WTC11 (cell line): ENCODE data around the gene ADCK2. TPM values are rescaled to one million over a fixed set of nuclear protein-coding genes. Genes with fewer than 3 reads are reported as not detected.

Source experiments
- ATAC-seq: fragments of 200-7000 bp; cut with Tn5 transposase; 2 replicates; pipeline ENCODE4 v1.10.0; 2021; ENCODE audit warnings: mild to moderate bottlenecking, moderate library complexity
- CTCF ChIA-PET: fragments of 300-600 bp; sonication (Branson Sonifier 250); formaldehyde crosslinking; loops from one replicate; lab custom pipeline; 2021; ENCODE audit warnings: antibody characterized with exemption; lab: Charles Lee
- POLR2A ChIA-PET: fragments of 350-600 bp; sonication (Branson Sonifier 250); formaldehyde crosslinking; loops from one replicate; lab custom pipeline; 2021; ENCODE audit warnings: antibody characterized with exemption; lab: Charles Lee
- DNase-seq: peaks from one replicate; pipeline ENCODE4 v3.0.0; 2021; ENCODE audit warnings: low spot score
- H3K27ac Mint-ChIP-seq: 2 replicates; pipeline ENCODE4 v1.8.0; 2021; ENCODE audit warnings: mixed read lengths
- H3K27me3 Mint-ChIP-seq: 2 replicates; pipeline ENCODE4 v1.8.0; 2021; ENCODE audit warnings: low read depth, mild to moderate bottlenecking, moderate library complexity, mixed read lengths
- H3K36me3 Mint-ChIP-seq: 2 replicates; pipeline ENCODE4 v1.8.0; 2021; ENCODE audit warnings: mixed read lengths
- H3K4me1 Mint-ChIP-seq: 2 replicates; pipeline ENCODE4 v1.8.0; 2022; ENCODE audit warnings: mixed read lengths
- H3K4me3 Mint-ChIP-seq: 2 replicates; pipeline ENCODE4 v1.8.0; 2021; ENCODE audit warnings: mild to moderate bottlenecking, moderate library complexity, mixed read lengths
- H3K9me3 Mint-ChIP-seq: 2 replicates; pipeline ENCODE4 v1.8.0; 2021; ENCODE audit warnings: mixed read lengths
- ATF3 ChIP-seq: sonication (generic); formaldehyde crosslinking; conservative IDR thresholded peaks from 2 replicates; pipeline ENCODE4 v1.8.1; 2022; ENCODE audit warnings: mild to moderate bottlenecking, missing genetic modification reagents
- ATF6 ChIP-seq: sonication (generic); formaldehyde crosslinking; IDR thresholded peaks from 2 replicates; pipeline ENCODE4 v1.8.1; 2023; ENCODE audit warnings: mild to moderate bottlenecking, missing genetic modification reagents
- CBFB ChIP-seq: sonication (generic); formaldehyde crosslinking; IDR thresholded peaks from 2 replicates; pipeline ENCODE4 v1.8.1; 2022; ENCODE audit warnings: mild to moderate bottlenecking, low read depth, missing genetic modification reagents
- ERG ChIP-seq: fragments of 250-450 bp; sonication (Bioruptor Pico); IDR thresholded peaks from 2 replicates; pipeline ENCODE4 v1.8.0; 2021; ENCODE audit warnings: mild to moderate bottlenecking
- ESRRA ChIP-seq: sonication (generic); formaldehyde crosslinking; IDR thresholded peaks from 2 replicates; pipeline ENCODE4 v1.8.1; 2022; ENCODE audit warnings: mild to moderate bottlenecking, missing genetic modification reagents, borderline replicate concordance
- FOXJ3 ChIP-seq: sonication (generic); formaldehyde crosslinking; IDR thresholded peaks from 2 replicates; pipeline ENCODE4 v1.9.0; 2021; ENCODE audit warnings: missing genetic modification reagents, mild to moderate bottlenecking, borderline replicate concordance
- GRHL2 ChIP-seq: fragments of 250-450 bp; sonication (Bioruptor Pico); IDR thresholded peaks from 2 replicates; pipeline ENCODE4 v1.8.0; 2022; ENCODE audit warnings: mild to moderate bottlenecking, moderate library complexity; ENCODE audit not compliant: insufficient replicate concordance, severe bottlenecking
- HMGA2 ChIP-seq: fragments of 250-450 bp; sonication (Bioruptor Pico); IDR thresholded peaks from 2 replicates; pipeline ENCODE4 v1.4.0; 2021; ENCODE audit warnings: mild to moderate bottlenecking, moderate library complexity
- JUN ChIP-seq: sonication (generic); formaldehyde crosslinking; IDR thresholded peaks from 2 replicates; pipeline ENCODE4 v1.8.0; 2023; ENCODE audit warnings: mild to moderate bottlenecking, missing genetic modification reagents
- KAT7 ChIP-seq: sonication (generic); formaldehyde crosslinking; IDR thresholded peaks from 2 replicates; pipeline ENCODE4 v1.8.1; 2023; ENCODE audit warnings: missing genetic modification reagents, mild to moderate bottlenecking, borderline replicate concordance
- NR2C2 ChIP-seq: sonication (generic); formaldehyde crosslinking; IDR thresholded peaks from 2 replicates; pipeline ENCODE4 v1.8.0; 2022; ENCODE audit warnings: mild to moderate bottlenecking, missing genetic modification reagents
- PRDM15 ChIP-seq: sonication (generic); formaldehyde crosslinking; IDR thresholded peaks from 2 replicates; pipeline ENCODE4 v1.8.0; 2022; ENCODE audit warnings: missing genetic modification reagents
- RELA ChIP-seq: sonication (generic); formaldehyde crosslinking; IDR thresholded peaks from 2 replicates; pipeline ENCODE4 v1.8.1; 2022; ENCODE audit warnings: missing genetic modification reagents, mild to moderate bottlenecking, borderline replicate concordance
- RORB ChIP-seq: fragments of 250-450 bp; sonication (Bioruptor Pico); IDR thresholded peaks from 2 replicates; pipeline ENCODE4 v1.9.0; 2021; ENCODE audit warnings: mild to moderate bottlenecking
- SMAD3 ChIP-seq: sonication (generic); formaldehyde crosslinking; IDR thresholded peaks from 2 replicates; pipeline ENCODE4 v1.8.0; 2022; ENCODE audit warnings: missing genetic modification reagents, mild to moderate bottlenecking, borderline replicate concordance
- SOX15 ChIP-seq: fragments of 250-450 bp; sonication (Bioruptor Pico); IDR thresholded peaks from 2 replicates; pipeline ENCODE4 v1.9.0; 2021; ENCODE audit warnings: mild to moderate bottlenecking
- USF1 ChIP-seq: sonication (generic); formaldehyde crosslinking; IDR thresholded peaks from 2 replicates; pipeline ENCODE4 v1.8.0; 2022; ENCODE audit warnings: mild to moderate bottlenecking, missing genetic modification reagents
- ZBTB43 ChIP-seq: sonication (generic); formaldehyde crosslinking; IDR thresholded peaks from 2 replicates; pipeline ENCODE4 v1.8.1; 2023; ENCODE audit warnings: mild to moderate bottlenecking, missing genetic modification reagents
- ZNF121 ChIP-seq: sonication (generic); formaldehyde crosslinking; IDR thresholded peaks from 2 replicates; pipeline ENCODE4 v1.8.0; 2023; ENCODE audit warnings: missing genetic modification reagents
- ZNF396 ChIP-seq: fragments of 250-450 bp; sonication (Bioruptor Pico); IDR thresholded peaks from 2 replicates; pipeline ENCODE4 v1.8.0; 2021; ENCODE audit warnings: mild to moderate bottlenecking, moderate library complexity, borderline replicate concordance
- ZNF416 ChIP-seq: fragments of 250-450 bp; sonication (Bioruptor Pico); IDR thresholded peaks from 2 replicates; pipeline ENCODE4 v1.9.0; 2021; ENCODE audit warnings: mild to moderate bottlenecking, inconsistent platforms
- ZNF423 ChIP-seq: fragments of 250-450 bp; sonication (Bioruptor Pico); IDR thresholded peaks from 2 replicates; pipeline ENCODE4 v2.1.2; 2022; ENCODE audit warnings: mild to moderate bottlenecking, moderate library complexity
- total RNA-seq: library from RNA; stranded (reverse); gene quantifications from 3 replicates; pipeline ENCODE4 v1.2.3, GENCODE V29; 2021
- TF ChIP-seq, protein P1 (sequence below): sonication (generic); formaldehyde crosslinking; IDR thresholded peaks from 2 replicates; pipeline ENCODE4 v1.8.0; 2022; ENCODE audit warnings: mild to moderate bottlenecking, missing genetic modification reagents
- TF ChIP-seq, protein P2 (sequence below): sonication (generic); formaldehyde crosslinking; conservative IDR thresholded peaks from 2 replicates; pipeline ENCODE4 v1.8.1; 2023; ENCODE audit warnings: mild to moderate bottlenecking, low read depth, missing genetic modification reagents, moderate library complexity

The ADCK2 gene
- total RNA-seq, 1 experiment from 2014 or later: 12.7 TPM

DNA sequence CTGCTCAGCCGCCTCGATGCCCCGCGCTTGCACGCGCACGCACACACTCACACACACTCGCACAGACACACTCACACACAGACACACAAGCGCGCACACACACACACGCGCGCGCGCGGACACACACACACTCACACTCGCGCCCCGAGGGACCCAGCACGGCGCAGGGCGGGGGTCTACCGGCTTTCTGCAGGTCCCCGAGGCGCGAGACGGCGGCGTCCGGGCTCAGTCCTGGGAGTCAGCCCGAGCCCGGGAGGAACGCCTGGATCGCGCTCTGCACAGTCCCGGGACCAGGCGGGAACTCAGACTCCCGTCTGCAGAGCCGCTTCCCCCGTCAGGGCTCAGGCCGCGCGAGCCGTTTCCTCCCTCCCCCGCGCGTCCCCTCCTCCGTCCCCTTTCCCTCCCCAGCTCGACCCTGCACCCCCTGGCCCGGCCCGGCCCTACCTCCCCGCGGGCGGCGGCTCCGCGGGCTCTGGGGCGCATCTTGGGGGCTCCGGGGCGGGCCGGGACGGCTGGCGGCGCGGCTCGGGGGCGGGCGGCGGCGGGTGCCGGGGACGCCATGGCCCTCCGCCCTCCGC lies 32.6 kb upstream of the ADCK2 start:
- Mint-ChIP-seq H3K4me3 (peak overlapping the region; percentile 97), H3K27me3 (peaks cover 41% of the 10 kb centered on the region), H3K9me3 (no peaks in the 10 kb centered on the region), H3K4me1 (peaks cover 47% of the 10 kb centered on the region), H3K27ac (peak overlapping the region; percentile 48; the same call in 1 of the 2 replicates), H3K36me3 (no peaks in the 10 kb centered on the region)
- ChIA-PET POLR2A (interaction anchor here (0.6 to 1.1 kb wide), 3 partner anchors 98 to 175 kb away, joined by 4 to 7 read pairs (median 5); no protein-coding TSS in a partner anchor), CTCF (interaction anchor here (0.8 to 2.0 kb wide), 10 partner anchors 13 to 243 kb away, joined by 3 to 13 read pairs (median 4); no protein-coding TSS in a partner anchor)
- DNase-seq (peak; percentile 65), ATAC-seq (peak; percentile 42)
- TF ChIP-seq NR2C2 (CRISPR knock-in tag) (no peak), GRHL2 (CRISPR knock-in tag) (no peak), HMGA2 (CRISPR knock-in tag) (no peak), ESRRA (CRISPR knock-in tag) (no peak), FOXJ3 (CRISPR knock-in tag) (no peak), ZBTB43 (peak; percentile 96), PRDM15 (CRISPR knock-in tag) (no peak), KAT7 (CRISPR knock-in tag) (0 out of 2 replicates have a peak, but pooled peaks have one; percentile 11), USF1 (CRISPR knock-in tag) (0 out of 2 replicates have a peak, but pooled peaks have one; percentile 26), RELA (CRISPR knock-in tag) (no peak), ATF3 (CRISPR knock-in tag) (no peak), CBFB (CRISPR knock-in tag) (no peak), JUN (CRISPR knock-in tag) (no peak), ZNF121 (CRISPR knock-in tag) (no peak), SOX15 (CRISPR knock-in tag) (no peak), ZNF396 (CRISPR knock-in tag) (no peak), RORB (CRISPR knock-in tag) (no peak), SMAD3 (CRISPR knock-in tag) (no peak), ZNF423 (CRISPR knock-in tag) (no peak), ZNF416 (CRISPR knock-in tag) (no peak), ATF6 (CRISPR knock-in tag) (no peak), ERG (CRISPR knock-in tag) (no peak)
- TF ChIP-seq, protein P1, sequence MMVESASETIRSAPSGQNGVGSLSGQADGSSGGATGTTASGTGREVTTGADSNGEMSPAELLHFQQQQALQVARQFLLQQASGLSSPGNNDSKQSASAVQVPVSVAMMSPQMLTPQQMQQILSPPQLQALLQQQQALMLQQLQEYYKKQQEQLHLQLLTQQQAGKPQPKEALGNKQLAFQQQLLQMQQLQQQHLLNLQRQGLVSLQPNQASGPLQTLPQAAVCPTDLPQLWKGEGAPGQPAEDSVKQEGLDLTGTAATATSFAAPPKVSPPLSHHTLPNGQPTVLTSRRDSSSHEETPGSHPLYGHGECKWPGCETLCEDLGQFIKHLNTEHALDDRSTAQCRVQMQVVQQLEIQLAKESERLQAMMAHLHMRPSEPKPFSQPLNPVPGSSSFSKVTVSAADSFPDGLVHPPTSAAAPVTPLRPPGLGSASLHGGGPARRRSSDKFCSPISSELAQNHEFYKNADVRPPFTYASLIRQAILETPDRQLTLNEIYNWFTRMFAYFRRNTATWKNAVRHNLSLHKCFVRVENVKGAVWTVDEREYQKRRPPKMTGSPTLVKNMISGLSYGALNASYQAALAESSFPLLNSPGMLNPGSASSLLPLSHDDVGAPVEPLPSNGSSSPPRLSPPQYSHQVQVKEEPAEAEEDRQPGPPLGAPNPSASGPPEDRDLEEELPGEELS (CRISPR knock-in tag): no peak
- TF ChIP-seq, protein P2, sequence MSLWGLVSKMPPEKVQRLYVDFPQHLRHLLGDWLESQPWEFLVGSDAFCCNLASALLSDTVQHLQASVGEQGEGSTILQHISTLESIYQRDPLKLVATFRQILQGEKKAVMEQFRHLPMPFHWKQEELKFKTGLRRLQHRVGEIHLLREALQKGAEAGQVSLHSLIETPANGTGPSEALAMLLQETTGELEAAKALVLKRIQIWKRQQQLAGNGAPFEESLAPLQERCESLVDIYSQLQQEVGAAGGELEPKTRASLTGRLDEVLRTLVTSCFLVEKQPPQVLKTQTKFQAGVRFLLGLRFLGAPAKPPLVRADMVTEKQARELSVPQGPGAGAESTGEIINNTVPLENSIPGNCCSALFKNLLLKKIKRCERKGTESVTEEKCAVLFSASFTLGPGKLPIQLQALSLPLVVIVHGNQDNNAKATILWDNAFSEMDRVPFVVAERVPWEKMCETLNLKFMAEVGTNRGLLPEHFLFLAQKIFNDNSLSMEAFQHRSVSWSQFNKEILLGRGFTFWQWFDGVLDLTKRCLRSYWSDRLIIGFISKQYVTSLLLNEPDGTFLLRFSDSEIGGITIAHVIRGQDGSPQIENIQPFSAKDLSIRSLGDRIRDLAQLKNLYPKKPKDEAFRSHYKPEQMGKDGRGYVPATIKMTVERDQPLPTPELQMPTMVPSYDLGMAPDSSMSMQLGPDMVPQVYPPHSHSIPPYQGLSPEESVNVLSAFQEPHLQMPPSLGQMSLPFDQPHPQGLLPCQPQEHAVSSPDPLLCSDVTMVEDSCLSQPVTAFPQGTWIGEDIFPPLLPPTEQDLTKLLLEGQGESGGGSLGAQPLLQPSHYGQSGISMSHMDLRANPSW (CRISPR knock-in tag): no peak
